HTR-8/SVneo (cell line): ENCODE results near the gene IZUMO1.
"Not testable (repeated sequence)": the region's sequence is repeated elsewhere in the genome, so short reads cannot be mapped to it uniquely, and the experiment has no call there.

ENCODE experiments used
- DNase-seq: peaks from one replicate; pipeline ENCODE4 v3.0.0; 2011; ENCODE audit warnings: low spot score, mixed read lengths; ENCODE audit not compliant: insufficient read length
- FAIRE-seq: peaks from 2 replicates; lab custom pipeline; 2011; peaks lifted over from hg19 to GRCh38; lab: Jason Lieb, UNC

IZUMO1 gene

DNA sequence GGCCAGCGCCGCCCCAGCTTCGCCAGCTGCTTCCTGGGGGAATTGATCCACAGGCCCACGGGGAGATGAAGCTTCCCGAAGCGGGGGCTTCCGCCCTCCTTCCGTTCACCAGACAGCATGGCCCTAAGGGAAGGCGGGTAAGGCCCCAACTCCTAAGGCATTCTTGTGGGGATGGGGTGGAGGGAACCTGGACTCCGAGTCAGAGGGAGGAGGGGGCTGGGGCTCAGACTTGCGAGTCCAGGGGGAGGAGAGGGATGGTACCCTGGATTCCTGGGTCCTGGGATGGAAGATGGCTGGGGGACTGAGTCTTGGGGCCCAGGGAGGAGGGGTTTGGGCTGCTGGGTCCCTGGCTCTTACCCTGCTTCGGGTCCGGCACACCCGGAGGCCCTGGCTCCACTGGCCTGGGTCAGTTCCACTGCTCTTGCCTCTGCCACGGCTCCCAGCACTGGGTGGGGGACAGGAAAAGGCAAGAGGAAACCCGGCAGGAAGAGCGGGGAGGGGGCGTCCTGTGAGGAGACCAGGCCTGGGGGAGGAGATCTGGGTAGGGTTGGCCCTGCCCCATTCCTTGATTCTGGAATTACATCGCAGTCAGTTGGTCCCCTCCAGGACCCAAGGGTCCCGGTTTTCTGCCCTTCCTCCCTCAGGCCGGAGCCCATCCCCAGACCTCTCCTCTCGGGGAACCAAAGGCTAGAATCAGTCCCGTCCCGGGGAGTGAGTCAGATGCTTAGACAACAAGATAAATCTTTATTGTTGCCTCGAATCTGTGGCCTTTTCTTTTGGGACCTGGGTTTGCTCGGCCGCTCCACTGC is 6.3 kb downstream of the IZUMO1 start, which contains the start of gene RASIP1:
RASIP1 (minus strand) TSS at position 447 of the 809 bp plus-strand sequence; CDS start at position 119, 328 bp downstream.
- FAIRE-seq, result no peak
- no peak for DNase-seq

DNA sequence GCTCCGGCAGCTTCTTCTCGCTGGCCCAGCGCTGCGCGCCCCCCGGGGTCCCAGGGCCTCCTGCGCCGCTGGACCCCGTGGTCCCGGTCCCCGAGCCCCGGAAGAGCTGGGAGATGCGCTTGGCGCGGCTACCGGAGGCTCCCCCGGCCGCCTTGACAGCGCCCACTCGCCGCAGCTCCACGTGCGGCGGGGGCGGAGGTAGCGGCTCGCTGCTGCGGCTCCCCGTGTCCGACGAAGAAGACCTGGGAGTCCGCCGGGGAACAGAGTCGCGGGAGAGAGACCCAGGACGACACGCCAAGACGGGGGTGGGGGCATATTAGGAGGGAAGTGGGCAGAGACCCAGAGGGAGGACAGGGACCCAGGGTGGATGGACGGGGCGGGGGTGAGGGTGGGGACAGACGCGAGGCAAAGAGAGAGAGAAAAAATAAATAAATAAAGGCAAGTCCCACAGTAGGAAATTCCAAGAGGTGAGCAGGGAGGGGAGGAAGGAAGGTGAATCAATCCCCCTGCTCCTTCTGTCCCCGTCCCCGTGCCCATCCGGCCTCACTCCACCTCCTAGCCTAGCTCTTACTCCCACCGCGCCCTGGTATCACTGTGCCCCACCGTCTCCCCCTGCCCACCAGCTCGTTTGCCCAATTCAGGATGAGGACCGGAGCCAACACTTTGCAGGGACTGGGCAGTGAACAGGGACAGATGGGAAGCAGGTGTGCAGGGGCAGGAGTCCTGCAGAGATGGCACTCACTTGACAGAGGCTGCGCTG is 7.1 kb downstream of the IZUMO1 start:
- FAIRE-seq (no peak), DNase-seq (no peak)

DNA sequence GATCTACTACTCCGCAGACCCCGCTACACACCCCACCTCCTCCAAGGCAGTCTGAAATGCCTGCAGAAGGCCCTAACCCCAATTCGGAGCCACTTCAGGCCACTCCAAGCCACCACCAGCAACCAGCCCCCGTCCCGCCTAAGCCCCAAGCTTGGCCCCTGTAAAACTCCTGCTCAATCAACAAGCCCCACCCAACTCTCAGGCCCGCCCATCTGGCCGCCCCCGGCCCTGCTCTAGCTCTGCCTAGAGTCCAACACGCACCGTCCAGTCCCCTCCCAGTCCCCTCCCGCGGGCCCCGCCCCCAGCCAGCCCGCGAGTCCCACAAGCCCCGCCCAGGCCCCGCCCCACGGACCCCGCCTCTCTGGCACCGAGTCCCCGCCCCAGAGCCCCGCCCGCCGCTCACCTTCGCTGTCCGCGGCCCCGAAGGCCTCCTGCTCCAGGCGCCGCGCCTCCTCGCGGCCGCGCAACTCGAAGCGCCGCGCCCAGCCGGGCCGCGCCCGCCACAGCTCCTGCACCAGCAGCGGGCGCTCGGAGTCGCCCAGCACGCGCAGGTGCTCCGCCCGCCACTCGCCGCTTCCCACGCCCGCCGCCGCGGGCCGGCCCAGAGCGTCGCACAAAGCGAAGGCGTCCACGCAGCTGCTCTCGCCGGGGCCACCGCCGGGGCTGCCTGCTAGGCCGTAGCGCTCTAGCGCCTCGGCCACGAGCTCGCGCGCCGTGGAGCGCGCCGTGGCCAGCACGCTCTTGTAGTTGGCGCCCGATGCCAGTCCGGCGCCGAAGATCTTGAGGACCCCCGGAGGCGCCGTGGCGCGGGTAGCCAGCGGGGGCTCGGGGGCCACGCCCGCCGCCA is 7.9 kb downstream of the IZUMO1 start:
- DNase-seq, result peak; percentile 92
- peak; percentile 73 for FAIRE-seq

DNA sequence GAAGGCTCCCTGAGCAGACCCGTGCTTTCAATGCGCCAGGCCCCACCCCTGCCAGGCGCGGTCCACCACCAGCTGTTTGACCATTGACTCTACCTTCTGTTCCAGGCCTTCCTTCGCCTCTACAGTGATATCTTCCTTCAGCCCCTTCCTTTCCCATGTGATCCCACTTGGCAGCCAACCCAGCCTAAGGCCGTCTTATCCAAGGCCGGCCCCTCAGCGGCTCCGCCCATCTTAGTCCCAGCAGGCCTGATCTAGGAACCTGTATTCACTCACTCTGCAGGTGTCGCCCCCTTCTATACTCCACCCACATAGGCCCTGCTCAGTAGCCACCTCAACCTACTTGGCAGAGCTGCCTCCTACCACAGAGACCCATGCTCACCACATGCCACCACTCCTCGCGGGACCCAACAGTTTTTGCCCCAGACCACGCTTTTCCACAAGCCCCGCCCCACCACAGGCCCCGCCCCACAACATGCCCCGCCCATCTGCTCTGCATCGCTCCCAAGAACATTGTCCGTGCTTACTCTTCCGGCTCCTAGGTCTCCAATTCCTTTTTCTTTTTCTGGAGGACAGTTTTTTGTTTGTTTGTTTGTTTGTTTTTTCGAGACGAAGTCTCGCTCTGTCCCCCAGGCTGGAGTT is 9.2 kb downstream of the IZUMO1 start:
- FAIRE-seq (no peak), DNase-seq (no peak)

GRCh38 chr19:48735031-48735615 is 11.6 kb downstream of the IZUMO1 start:
- no peak for FAIRE-seq
- DNase-seq, result no peak

- no peak for FAIRE-seq
- no peak for DNase-seq
These were observed 12.1 kb downstream of the IZUMO1 start for GRCh38 chr19:48734625-48735024.

GRCh38 chr19:48731452-48731851 is 15.3 kb downstream of the IZUMO1 start:
- FAIRE-seq, result no peak
- no peak for DNase-seq

GRCh38 chr19:48728911-48729664 is 17.6 kb downstream of the IZUMO1 start:
- FAIRE-seq (no peak), DNase-seq (no peak)

DNA sequence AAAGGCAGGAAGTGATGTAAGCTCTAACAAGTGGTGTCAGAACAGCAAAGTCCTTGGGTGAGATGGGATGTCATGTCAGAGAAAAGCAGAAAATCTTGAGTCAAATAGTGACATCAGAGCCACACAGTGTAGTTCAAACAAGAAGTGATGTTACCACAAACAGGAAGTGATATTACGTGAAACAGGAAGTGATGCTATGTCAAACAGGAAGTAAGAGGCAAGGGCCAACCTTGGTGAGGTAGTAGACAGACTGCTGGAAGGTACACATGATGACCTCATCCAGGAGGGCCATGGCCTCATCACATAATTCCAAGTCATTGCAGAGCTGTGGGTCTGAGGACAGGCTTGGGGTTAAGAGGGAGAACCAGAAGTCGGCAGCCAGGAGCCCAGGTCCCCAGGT is 20.2 kb downstream of the IZUMO1 start:
- DNase-seq (no peak), FAIRE-seq (no peak)

DNA sequence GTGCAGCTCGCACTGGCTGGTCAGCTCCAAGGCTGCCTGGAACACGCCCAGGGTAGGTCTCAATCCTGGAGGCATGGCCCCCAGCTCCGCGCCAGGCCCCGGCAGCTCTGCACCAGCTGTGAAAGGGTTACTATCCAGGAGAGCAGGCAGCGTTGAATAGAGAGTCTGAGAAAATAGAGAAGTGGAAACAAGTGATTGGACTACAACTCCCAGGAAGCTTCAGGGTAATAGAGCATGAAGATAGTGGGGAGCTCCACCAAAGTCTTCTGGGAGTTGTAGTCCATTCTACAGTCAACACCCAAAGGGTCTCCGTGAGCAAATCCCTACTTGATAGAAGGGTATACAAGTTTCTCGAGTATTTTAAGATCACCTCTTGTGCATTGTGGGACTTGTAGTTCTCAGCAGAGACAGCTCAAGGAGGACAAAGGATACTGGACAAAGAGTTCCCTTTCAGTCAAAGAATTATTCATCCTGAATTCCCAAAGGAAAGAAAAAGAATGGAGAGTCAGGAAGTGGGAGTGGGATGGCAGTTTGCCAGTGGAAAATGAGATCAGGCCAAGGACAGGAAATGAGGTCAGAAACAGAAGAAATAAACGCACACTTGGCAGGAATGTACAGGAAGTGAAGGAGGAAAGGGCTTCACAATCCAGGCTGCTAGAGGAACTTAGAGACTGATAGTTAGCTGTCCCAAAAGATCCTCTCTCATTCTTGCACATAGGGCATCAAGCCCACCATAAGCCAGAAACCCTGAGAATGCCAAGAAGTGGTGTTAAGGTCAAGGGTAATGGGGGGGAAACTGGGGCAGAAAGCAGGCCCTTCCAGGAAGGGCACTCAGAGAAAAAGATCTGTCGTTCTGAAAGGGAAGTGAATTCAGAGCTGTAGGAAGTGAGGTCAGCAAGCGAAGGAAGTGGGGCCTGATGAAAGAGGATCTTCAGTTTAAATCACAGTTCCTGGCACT is 21.6 kb downstream of the IZUMO1 start:
- DNase-seq (peak; percentile 72), FAIRE-seq (no peak)

DNA sequence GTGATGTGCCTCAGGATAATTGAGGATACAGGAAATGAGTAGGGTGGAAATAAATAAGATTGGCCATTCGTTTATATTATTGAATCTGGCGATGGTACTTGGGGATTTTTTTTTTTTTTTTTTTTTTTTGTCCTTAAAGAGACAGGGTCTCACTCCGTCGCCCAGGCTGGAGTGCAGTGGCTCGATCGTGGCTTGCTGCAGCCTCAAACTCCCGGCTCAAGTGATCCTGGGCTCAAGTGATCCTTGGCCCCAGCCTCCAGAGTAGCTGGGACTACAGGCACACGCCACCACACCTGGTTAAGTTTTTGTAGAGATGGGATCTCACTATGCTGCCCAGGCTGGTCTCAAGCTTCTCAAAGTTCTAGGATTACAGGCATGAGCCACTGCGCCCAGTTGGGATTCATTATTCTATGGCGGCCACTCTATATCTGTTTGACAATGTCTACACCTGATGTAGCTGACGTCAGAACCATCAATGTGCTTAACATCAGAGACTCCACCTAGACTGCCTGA is 24.5 kb downstream of the IZUMO1 start:
- FAIRE-seq (no peak), DNase-seq (no peak)

DNA sequence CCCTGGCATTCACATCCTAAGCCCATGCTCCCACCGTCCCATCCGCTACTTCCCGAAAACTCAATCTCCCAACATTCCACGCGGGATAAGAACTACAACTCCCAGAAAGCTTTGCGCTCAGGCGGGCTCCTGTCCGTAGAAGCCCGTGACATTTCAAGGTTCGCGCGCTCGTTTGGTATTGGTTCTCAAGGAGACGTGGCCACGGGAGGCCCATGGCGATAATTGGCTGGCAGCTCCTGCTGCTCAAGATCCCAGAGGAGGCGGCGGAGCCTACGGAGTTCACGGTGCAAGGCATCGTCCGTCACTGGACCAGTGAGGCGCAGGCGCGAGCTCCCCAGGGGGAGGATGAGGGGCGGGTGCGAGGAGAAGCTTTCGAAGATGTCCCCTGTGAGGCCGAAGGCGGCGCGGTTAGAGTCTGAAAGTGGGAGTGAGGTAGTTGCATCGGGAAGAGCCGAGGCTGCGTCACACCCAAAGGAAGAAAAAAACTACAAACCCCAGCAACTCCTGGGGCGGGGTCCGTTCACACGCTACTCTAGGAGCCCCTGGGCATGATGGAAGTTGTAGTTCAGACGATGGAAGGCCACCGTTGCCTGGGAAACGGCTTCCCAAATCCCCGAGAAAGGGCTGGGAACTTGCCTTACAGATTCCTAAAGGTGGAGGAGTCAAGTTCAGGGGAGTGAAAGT is 26.0 kb downstream of the IZUMO1 start:
- peak; percentile 95 for FAIRE-seq
- peak; percentile 98 for DNase-seq

GRCh38 chr19:48720251-48720612 is 26.5 kb downstream of the IZUMO1 start:
- FAIRE-seq, result no peak
- no peak for DNase-seq

- FAIRE-seq (no peak), DNase-seq (no peak)
These were observed 27.2 kb downstream of the IZUMO1 start, which contains the start of gene MAMSTR for GRCh38 chr19:48719263-48720171. TSS of gene MAMSTR (minus strand) at chr19:48719725. CDS start at chr19:48719031, 694 bp downstream.

GRCh38 chr19:48718711-48719231 is 27.9 kb downstream of the IZUMO1 start:
- DNase-seq (no peak), FAIRE-seq (no peak)

GRCh38 chr19:48718106-48718505 is 28.6 kb downstream of the IZUMO1 start:
- not testable (repeated sequence) for FAIRE-seq, DNase-seq
